NT2/D1 (cell line): Measurements from ENCODE around the gene PAQR9.

Source experiments
- YY1 ChIP-seq: IDR thresholded peaks from 2 replicates; pipeline ENCODE4 v1.6.1; 2011; ENCODE audit not compliant: insufficient read length, insufficient read depth
- ZNF274 ChIP-seq: IDR thresholded peaks from 2 replicates; pipeline ENCODE4 v1.6.1; 2011; ENCODE audit warnings: mild to moderate bottlenecking, low read depth, low read length

GRCh38 chr3:142925140-142925539 is 38.3 kb downstream of the PAQR9 start:
- TF ChIP-seq YY1: no peak
- TF ChIP-seq ZNF274: no peak
